Activated CD4-positive, alpha-beta T cell treated with anti-CD3 and anti-CD28 coated beads for 36 hours (primary cell): Measurements from ENCODE around the gene ELFN1. TPM values are rescaled to one million over a fixed set of nuclear protein-coding genes. Genes with fewer than 3 reads are reported as not detected.

Experiments
- ATAC-seq: fragments of 200-7000 bp; cut with Tn5 transposase; one replicate; pipeline ENCODE4 v1.10.0; 2021; ENCODE audit warnings: mild to moderate bottlenecking, moderate library complexity
- CTCF ChIA-PET: fragments of 350-600 bp; sonication (Branson Sonifier 250); formaldehyde crosslinking; loops from one replicate; lab custom pipeline; 2021; ENCODE audit warnings: antibody characterized with exemption; lab: Charles Lee
- POLR2A ChIA-PET: fragments of 350-600 bp; sonication (Branson Sonifier 250); formaldehyde crosslinking; loops from one replicate; lab custom pipeline; 2021; ENCODE audit warnings: antibody characterized with exemption, inconsistent platforms; lab: Charles Lee
- DNase-seq: peaks from one replicate; pipeline ENCODE4 v3.0.0-alpha.2; 2020
- H3K27ac Mint-ChIP-seq: one replicate; pipeline ENCODE4 v1.8.0; 2021; ENCODE audit warnings: mixed read lengths
- H3K27me3 Mint-ChIP-seq: one replicate; pipeline ENCODE4 v1.8.0; 2021; ENCODE audit warnings: mixed read lengths
- H3K36me3 Mint-ChIP-seq: one replicate; pipeline ENCODE4 v1.8.0; 2021; ENCODE audit warnings: low read depth, mixed read lengths
- H3K4me1 Mint-ChIP-seq: one replicate; pipeline ENCODE4 v1.8.0; 2021; ENCODE audit warnings: mixed read lengths
- H3K4me3 Mint-ChIP-seq: one replicate; pipeline ENCODE4 v1.8.0; 2021; ENCODE audit warnings: mild to moderate bottlenecking, moderate library complexity, mixed read lengths
- H3K9me3 Mint-ChIP-seq: one replicate; pipeline ENCODE4 v1.8.0; 2021; ENCODE audit warnings: low read depth, mixed read lengths
- intact Hi-C, 2 experiments: fragments of 100-400 bp; cut with DNase I in 1 of 2; cut with micrococcal nuclease in 1 of 2; formaldehyde crosslinking; loops; one replicate each; pipeline versions ENCODE4 v1.14.2 to v1.15.1; 2022 to 2024; cut with DNase I, micrococcal nuclease
- total RNA-seq, 2 experiments: library from RNA; stranded (reverse); gene quantifications; one replicate each; pipeline ENCODE4 v1.2.3, GENCODE V29; 2021

ELFN1 gene
- total RNA-seq, 2 experiments from 2014 or later, result 0.05 to 0.09 TPM

- ChIA-PET CTCF (no interaction called here), POLR2A (no interaction called here)
- intact Hi-C loops, result loop anchor here (1.0 to 10.0 kb wide), 9 partner anchors 90 to 687 kb away; partner anchors contain the start of genes EIF3B (in 1 of the 2), MAD1L1 (in 1 of the 2), PSMG3 (in 1 of the 2) and UNCX (in 1 of the 2)
- Mint-ChIP-seq H3K27me3 (peaks cover 24% of the 10 kb centered on the region), H3K27ac (no peak overlapping the region), H3K36me3 (no peaks in the 10 kb centered on the region), H3K4me3 (no peak overlapping the region), H3K4me1 (peaks cover 8% of the 10 kb centered on the region), H3K9me3 (no peaks in the 10 kb centered on the region)
- DNase-seq (peak; percentile 77), ATAC-seq (peak; percentile 36)
Observed at GRCh38 chr7:1664711-1665548, 5.1 kb upstream of the ELFN1 start.

DNA sequence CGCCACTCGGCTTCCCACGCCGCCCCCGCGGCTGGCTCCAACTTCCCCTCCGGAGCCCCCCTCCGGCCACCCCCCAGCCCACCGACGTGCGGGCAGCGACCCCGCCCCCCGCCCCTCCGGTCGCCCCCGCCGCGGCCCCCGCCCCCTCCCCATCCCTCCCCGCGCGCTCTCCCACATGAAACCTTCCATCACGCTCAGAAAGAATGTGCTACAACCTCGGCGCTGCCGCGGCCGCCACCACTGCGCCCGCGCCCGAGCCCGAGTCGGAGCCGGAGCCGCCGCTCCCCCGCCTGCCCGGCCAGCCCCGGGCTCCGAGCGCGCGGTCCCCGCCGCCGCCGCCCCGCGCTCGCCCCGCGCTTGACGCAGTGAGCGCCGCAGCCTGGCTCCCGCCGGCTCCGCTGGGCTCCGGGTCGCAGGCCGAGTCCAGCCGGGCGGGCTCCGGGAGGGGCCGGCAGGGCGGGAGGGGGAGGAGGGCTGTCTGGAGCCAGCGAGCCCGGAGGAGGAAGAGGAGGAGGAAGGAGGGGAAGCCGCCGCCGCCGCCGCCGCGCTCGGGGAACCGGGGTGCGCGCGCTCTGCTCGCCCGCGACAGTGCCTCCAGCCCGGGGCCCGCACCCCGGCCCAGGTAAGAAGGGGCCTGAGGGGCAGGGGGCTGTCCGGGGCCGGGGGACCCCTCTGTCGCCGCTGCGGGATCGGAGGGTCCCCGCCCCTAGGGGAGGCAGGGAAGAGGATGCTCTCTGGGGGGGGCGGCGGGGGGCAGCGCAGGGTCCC, 4.3 kb upstream of the ELFN1 start:
- H3K27ac Mint-ChIP-seq, result no peak overlapping the region
- ChIA-PET CTCF (no interaction called here), POLR2A (no interaction called here)
- H3K36me3 Mint-ChIP-seq, result no peaks in the 10 kb centered on the region
- peaks cover 8% of the 10 kb centered on the region for H3K4me1 Mint-ChIP-seq
- H3K9me3 Mint-ChIP-seq, result no peaks in the 10 kb centered on the region
- H3K27me3 Mint-ChIP-seq, result peaks cover 22% of the 10 kb centered on the region
- H3K4me3 Mint-ChIP-seq, result no peak overlapping the region
- ATAC-seq (no peak), DNase-seq (peak; percentile 40)
- intact Hi-C loops, result loop anchor here (2.0 to 10.0 kb wide), 7 partner anchors 89 to 687 kb away; partner anchors contain the start of genes EIF3B (in 1 of the 2), MAD1L1 (in 1 of the 2) and UNCX (in 1 of the 2)

DNA sequence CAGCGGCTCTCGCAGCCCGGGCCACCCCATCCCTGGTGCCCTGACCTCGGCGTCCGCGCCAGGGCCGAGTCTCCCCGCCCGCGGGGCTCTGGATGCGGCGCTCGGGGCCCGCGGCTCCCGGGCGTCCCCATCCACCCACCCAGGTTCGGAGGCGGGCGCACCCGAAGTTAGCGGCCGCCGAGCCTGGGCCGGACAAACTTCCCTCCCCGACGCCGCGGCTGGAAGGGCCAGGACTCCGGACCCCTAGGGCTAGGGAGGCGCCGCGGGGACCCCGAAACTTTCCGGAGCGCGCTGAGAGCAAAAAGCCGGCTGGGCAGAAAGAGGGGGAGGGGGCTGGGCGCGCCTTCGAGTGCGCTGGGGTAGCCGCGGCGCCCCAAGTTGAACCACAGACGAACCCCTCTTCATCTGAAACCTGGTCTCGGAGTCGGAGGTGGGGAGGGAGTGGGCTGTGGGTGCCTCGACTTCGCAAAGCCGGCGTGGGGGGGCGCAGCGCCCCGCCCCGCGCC, 3.7 kb upstream of the ELFN1 start:
- no peak for ATAC-seq
- DNase-seq, result peak; percentile 16
- Mint-ChIP-seq H3K4me3 (no peak overlapping the region), H3K9me3 (no peaks in the 10 kb centered on the region), H3K4me1 (peaks cover 8% of the 10 kb centered on the region), H3K36me3 (no peaks in the 10 kb centered on the region), H3K27me3 (peaks cover 24% of the 10 kb centered on the region), H3K27ac (no peak overlapping the region)
- POLR2A ChIA-PET, result no interaction called here
- intact Hi-C loops, result loop anchor here (5.0 to 10.0 kb wide), 6 partner anchors 88 to 686 kb away; partner anchors contain the start of genes EIF3B (in 1 of the 2), MAD1L1 (in 1 of the 2) and UNCX (in 1 of the 2)
- CTCF ChIA-PET, result no interaction called here

- H3K27me3 Mint-ChIP-seq, result peaks cover 24% of the 10 kb centered on the region
- no peaks in the 10 kb centered on the region for H3K9me3 Mint-ChIP-seq
- no peak for DNase-seq
- intact Hi-C loops, result loop anchor here (5.0 to 10.0 kb wide), 6 partner anchors 88 to 685 kb away; partner anchors contain the start of genes EIF3B (in 1 of the 2), MAD1L1 (in 1 of the 2) and UNCX (in 1 of the 2)
- POLR2A ChIA-PET, result no interaction called here
- no peak for ATAC-seq
- peaks cover 8% of the 10 kb centered on the region for H3K4me1 Mint-ChIP-seq
- CTCF ChIA-PET, result no interaction called here
- H3K27ac Mint-ChIP-seq, result no peak overlapping the region
- H3K36me3 Mint-ChIP-seq, result no peaks in the 10 kb centered on the region
- peak overlapping the region; percentile 36 for H3K4me3 Mint-ChIP-seq
Observed at GRCh38 chr7:1666823-1667565, 3.1 kb upstream of the ELFN1 start.

GRCh38 chr7:1667566-1668395, 2.3 kb upstream of the ELFN1 start:
- Mint-ChIP-seq H3K27ac (no peak overlapping the region), H3K9me3 (no peaks in the 10 kb centered on the region), H3K27me3 (peaks cover 28% of the 10 kb centered on the region), H3K4me3 (no peak overlapping the region), H3K36me3 (no peaks in the 10 kb centered on the region), H3K4me1 (peaks cover 8% of the 10 kb centered on the region)
- DNase-seq, result peak; percentile 22
- CTCF ChIA-PET, result no interaction called here
- intact Hi-C loops, result loop anchor here (5.0 to 10.0 kb wide), 6 partner anchors 87 to 685 kb away; partner anchors contain the start of genes EIF3B (in 1 of the 2), MAD1L1 (in 1 of the 2) and UNCX (in 1 of the 2)
- ATAC-seq, result no peak
- POLR2A ChIA-PET, result no interaction called here

GRCh38 chr7:1668396-1669063, 1.5 kb upstream of the ELFN1 start:
- Mint-ChIP-seq H3K9me3 (no peaks in the 10 kb centered on the region), H3K36me3 (no peaks in the 10 kb centered on the region), H3K27me3 (peaks cover 23% of the 10 kb centered on the region), H3K4me3 (no peak overlapping the region), H3K4me1 (peaks cover 7% of the 10 kb centered on the region), H3K27ac (no peak overlapping the region)
- no peak for ATAC-seq
- intact Hi-C loops, result loop anchor here (5.0 to 10.0 kb wide), 6 partner anchors 86 to 684 kb away; partner anchors contain the start of genes EIF3B (in 1 of the 2), MAD1L1 (in 1 of the 2) and UNCX (in 1 of the 2)
- peak; percentile 24 for DNase-seq
- CTCF ChIA-PET, result interaction anchor here (0.7 kb wide), 1 partner anchor 22 kb away, joined by 4 read pairs; no protein-coding TSS in a partner anchor
- POLR2A ChIA-PET, result no interaction called here

GRCh38 chr7:1669064-1669951, 769 bp upstream of the ELFN1 start:
- ATAC-seq, result no peak
- Mint-ChIP-seq H3K36me3 (no peaks in the 10 kb centered on the region), H3K27me3 (peaks cover 21% of the 10 kb centered on the region), H3K4me3 (no peak overlapping the region), H3K9me3 (no peaks in the 10 kb centered on the region), H3K27ac (no peak overlapping the region), H3K4me1 (peaks cover 6% of the 10 kb centered on the region)
- POLR2A ChIA-PET, result no interaction called here
- intact Hi-C loops, result loop anchor here (5.0 to 10.0 kb wide), 6 partner anchors 85 to 683 kb away; partner anchors contain the start of genes EIF3B (in 1 of the 2), MAD1L1 (in 1 of the 2) and UNCX (in 1 of the 2)
- DNase-seq, result peak; percentile 21
- CTCF ChIA-PET, result interaction anchor here (0.7 kb wide), 1 partner anchor 23 kb away, joined by 4 read pairs; no protein-coding TSS in a partner anchor

DNA sequence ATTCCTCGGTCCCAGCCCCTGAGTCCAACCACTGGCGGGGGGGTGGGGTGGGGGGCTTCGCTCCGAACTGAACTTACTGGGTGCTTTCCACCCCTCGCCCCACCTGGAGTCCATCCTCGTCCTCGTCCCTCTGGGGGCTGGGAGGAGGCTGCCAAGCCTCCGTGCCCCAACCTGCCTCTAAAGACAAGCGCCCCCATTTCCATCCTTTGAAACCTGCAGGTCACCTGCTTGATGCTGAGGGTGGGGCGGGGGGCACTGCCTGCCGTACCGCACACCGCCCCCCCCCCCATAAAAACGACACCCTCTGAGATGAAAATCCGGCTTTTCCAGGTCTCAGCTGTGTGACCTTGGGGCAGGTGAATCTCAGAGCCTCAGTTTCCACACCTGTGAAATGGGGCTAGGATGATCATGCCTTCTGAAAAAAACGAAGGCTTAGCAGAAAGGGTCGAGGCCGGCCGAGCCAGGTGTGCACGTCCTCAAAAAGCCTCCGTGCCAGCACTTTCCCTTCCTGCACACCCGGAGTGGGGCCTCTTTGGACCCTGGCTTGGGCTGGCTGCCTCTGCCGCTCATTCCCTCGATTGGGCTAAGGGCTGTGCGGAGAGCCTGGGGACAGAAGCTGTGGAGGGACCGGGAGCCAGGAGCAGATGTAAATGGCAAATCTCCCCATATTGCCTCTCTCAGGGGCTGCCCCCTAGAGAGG, 967 bp downstream of the ELFN1 start:
- POLR2A ChIA-PET, result no interaction called here
- peaks cover 6% of the 10 kb centered on the region for H3K4me1 Mint-ChIP-seq
- no peak overlapping the region for H3K27ac Mint-ChIP-seq
- peaks cover 21% of the 10 kb centered on the region for H3K27me3 Mint-ChIP-seq
- no peaks in the 10 kb centered on the region for H3K9me3 Mint-ChIP-seq
- ATAC-seq (no peak), DNase-seq (no peak)
- H3K4me3 Mint-ChIP-seq, result no peak overlapping the region
- CTCF ChIA-PET, result no interaction called here
- intact Hi-C loops, result no loop called here
- H3K36me3 Mint-ChIP-seq, result no peaks in the 10 kb centered on the region
